ENCODE measurements around the gene SLC45A1.

SLC45A1 gene

GRCh38 chr1:8361198-8361849, 43.4 kb downstream of the SLC45A1 start:
- no peak overlapping the region for H3K27ac ChIP-seq (ENCODE audit: low read length)
- H3K4me3 ChIP-seq (ENCODE audit: low read length), result no peak overlapping the region
- peaks cover 42% of the 10 kb centered on the region for H3K36me3 ChIP-seq (ENCODE audit: control insufficient read depth, insufficient read depth, low read length)
- H3K4me1 ChIP-seq (ENCODE audit: control insufficient read depth, insufficient read depth, low read length), result no peaks in the 10 kb centered on the region; the same call in 1 of the 2 replicates
- H3K27me3 ChIP-seq (ENCODE audit: control insufficient read depth, insufficient read depth, low read length), result no peaks in the 10 kb centered on the region
- H3K9me3 ChIP-seq (ENCODE audit: control insufficient read depth, insufficient read depth, low read length), result no peaks in the 10 kb centered on the region
- DNase-seq (ENCODE audit: low read depth, low spot score), result no peak
- no CpG with 5 or more reads among the region's 21 CpGs for WGBS (ENCODE audit: insufficient coverage, insufficient read length)

DNA sequence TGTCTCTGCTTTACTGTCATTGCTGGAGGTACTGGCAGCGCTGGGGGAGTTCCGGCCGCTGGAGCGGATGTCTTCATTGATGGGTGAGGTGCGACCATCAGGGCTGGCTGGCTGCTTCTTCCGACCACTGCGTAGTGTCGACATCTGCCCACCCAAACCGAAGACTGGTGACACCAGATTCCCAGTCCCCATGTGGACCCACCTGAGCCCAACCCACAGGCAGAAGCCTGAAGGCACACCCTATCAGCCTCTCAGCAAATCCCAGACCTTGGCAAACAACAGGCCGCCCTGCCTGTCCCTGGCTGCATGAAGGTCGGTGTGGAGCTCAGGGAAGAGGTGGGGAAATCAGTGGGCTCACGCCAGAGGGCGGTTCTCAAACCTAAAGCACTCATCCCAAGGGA, 44.8 kb downstream of the SLC45A1 start:
- no peaks in the 10 kb centered on the region for H3K27me3 ChIP-seq (ENCODE audit: control insufficient read depth, insufficient read depth, low read length)
- H3K36me3 ChIP-seq (ENCODE audit: control insufficient read depth, insufficient read depth, low read length), result peaks cover 36% of the 10 kb centered on the region
- no peak overlapping the region for H3K4me3 ChIP-seq (ENCODE audit: low read length)
- no peaks in the 10 kb centered on the region for H3K9me3 ChIP-seq (ENCODE audit: control insufficient read depth, insufficient read depth, low read length)
- H3K4me1 ChIP-seq (ENCODE audit: control insufficient read depth, insufficient read depth, low read length), result no peaks in the 10 kb centered on the region; the same call in 1 of the 2 replicates
- no CpG with 5 or more reads among the region's 13 CpGs for WGBS (ENCODE audit: insufficient coverage, insufficient read length)
- DNase-seq (ENCODE audit: low read depth, low spot score), result no peak
- no peak overlapping the region for H3K27ac ChIP-seq (ENCODE audit: low read length)

GRCh38 chr1:8363186-8363766, 45.4 kb downstream of the SLC45A1 start:
- no peak overlapping the region for H3K27ac ChIP-seq (ENCODE audit: low read length)

GRCh38 chr1:8363767-8364301, 45.9 kb downstream of the SLC45A1 start:
- no peak for DNase-seq (ENCODE audit: low read depth, low spot score)
- no peak overlapping the region for H3K4me3 ChIP-seq (ENCODE audit: low read length)
- WGBS (ENCODE audit: insufficient coverage, insufficient read length), result no CpG with 5 or more reads among the region's 18 CpGs
- no peak overlapping the region for H3K27ac ChIP-seq (ENCODE audit: low read length)
- no peaks in the 10 kb centered on the region; the same call in 1 of the 2 replicates for H3K4me1 ChIP-seq (ENCODE audit: control insufficient read depth, insufficient read depth, low read length)
- H3K27me3 ChIP-seq (ENCODE audit: control insufficient read depth, insufficient read depth, low read length), result no peaks in the 10 kb centered on the region
- peaks cover 26% of the 10 kb centered on the region for H3K36me3 ChIP-seq (ENCODE audit: control insufficient read depth, insufficient read depth, low read length)
- H3K9me3 ChIP-seq (ENCODE audit: control insufficient read depth, insufficient read depth, low read length), result no peaks in the 10 kb centered on the region

More at GRCh38 chr1:8363186-8363766, 45.4 kb downstream of the SLC45A1 start:
- Histone ChIP-seq H3K36me3 (ENCODE audit: control insufficient read depth, insufficient read depth, low read length) (peaks cover 30% of the 10 kb centered on the region), H3K4me1 (ENCODE audit: control insufficient read depth, insufficient read depth, low read length) (no peaks in the 10 kb centered on the region; the same call in 1 of the 2 replicates), H3K27me3 (ENCODE audit: control insufficient read depth, insufficient read depth, low read length) (no peaks in the 10 kb centered on the region), H3K4me3 (ENCODE audit: low read length) (no peak overlapping the region), H3K9me3 (ENCODE audit: control insufficient read depth, insufficient read depth, low read length) (no peaks in the 10 kb centered on the region)
- no peak for DNase-seq (ENCODE audit: low read depth, low spot score)
- WGBS (ENCODE audit: insufficient coverage, insufficient read length), result no CpG with 5 or more reads among the region's 8 CpGs

DNA sequence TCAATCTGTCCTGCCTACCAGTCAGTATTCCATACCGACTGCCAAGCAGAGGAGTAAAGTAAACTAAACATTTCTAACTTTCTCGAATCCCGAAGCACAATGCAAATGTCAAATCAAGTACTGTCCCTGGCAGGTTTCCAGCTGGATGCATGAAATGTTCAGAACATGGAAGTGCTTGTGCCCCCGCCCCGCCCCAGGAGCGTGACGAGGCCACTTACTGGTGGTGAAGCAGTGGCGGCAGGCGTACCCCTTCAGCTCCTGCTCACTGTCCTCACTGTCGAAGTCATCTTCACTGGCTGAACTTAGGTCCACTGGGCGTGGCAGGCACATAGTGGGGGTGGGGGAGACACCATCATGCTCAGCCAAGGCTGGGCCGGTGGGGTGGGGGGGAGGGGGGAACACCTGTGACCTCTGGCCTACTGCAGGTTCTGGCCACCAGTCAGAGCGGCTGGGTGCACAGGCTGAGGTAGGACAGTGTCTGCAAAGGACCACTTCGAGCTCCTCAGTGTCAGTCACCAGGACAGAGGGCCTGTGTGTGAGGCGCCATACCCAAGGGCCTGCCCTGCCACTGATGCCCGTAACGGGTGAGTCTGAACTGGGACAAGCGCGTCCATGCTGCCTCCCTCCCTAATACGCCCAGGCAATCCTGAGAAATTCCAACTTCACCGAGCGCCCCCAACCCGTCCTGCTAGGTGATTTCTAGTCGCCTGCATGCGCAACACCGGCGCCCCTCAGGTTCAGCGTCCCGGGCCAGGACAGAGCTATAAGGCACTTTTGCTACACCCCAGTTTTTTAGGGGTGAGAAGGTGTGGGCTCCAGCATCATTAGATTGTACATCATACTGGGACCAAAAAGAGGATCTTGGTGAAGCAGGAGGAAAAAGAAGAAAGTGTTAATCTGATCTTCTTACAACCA, 46.9 kb downstream of the SLC45A1 start:
- H3K27me3 ChIP-seq (ENCODE audit: control insufficient read depth, insufficient read depth, low read length), result no peaks in the 10 kb centered on the region
- H3K4me3 ChIP-seq (ENCODE audit: low read length), result no peak overlapping the region
- no peak for DNase-seq (ENCODE audit: low read depth, low spot score)
- peaks cover 20% of the 10 kb centered on the region for H3K36me3 ChIP-seq (ENCODE audit: control insufficient read depth, insufficient read depth, low read length)
- WGBS (ENCODE audit: insufficient coverage, insufficient read length), result no CpG with 5 or more reads among the region's 29 CpGs
- H3K4me1 ChIP-seq (ENCODE audit: control insufficient read depth, insufficient read depth, low read length), result no peaks in the 10 kb centered on the region; the same call in 1 of the 2 replicates
- no peaks in the 10 kb centered on the region for H3K9me3 ChIP-seq (ENCODE audit: control insufficient read depth, insufficient read depth, low read length)
- no peak overlapping the region for H3K27ac ChIP-seq (ENCODE audit: low read length)

DNA sequence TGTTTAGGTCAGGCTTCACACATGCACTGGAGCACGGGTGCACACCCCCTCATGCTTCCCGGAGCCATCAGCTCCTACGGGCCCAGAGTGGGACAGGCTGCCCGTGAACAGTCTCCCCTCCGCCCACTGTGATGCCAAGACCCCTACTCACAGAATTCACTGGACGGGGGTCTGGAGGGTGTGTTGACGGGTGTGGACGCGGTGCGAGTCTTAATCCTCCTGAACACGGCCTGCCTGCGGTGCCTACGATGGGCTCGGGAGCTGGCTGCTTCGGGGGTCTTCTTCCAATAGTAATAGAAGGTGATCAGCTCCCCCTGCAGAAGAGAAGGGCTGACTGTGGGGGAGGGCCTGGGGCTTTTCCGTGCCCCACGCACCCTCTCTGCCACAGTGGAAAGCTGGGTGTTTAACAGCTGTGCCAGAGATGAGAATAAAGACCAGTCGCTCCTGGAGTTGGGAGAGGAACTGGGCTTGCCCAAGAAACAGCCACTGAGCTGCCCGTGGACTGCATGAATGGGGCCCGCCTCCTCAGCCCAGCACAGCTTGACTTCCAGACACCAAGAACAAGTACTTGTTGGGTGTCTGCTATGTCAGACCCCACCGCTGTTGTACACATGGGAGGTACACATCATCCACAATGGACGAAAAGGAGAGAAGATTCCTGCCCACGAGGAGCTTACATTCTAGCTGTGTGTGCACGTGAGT, 47.9 kb downstream of the SLC45A1 start:
- no peak overlapping the region for H3K4me3 ChIP-seq (ENCODE audit: low read length)
- H3K27me3 ChIP-seq (ENCODE audit: control insufficient read depth, insufficient read depth, low read length), result no peaks in the 10 kb centered on the region
- H3K36me3 ChIP-seq (ENCODE audit: control insufficient read depth, insufficient read depth, low read length), result peaks cover 18% of the 10 kb centered on the region
- no peaks in the 10 kb centered on the region; the same call in none of the 2 replicates for H3K4me1 ChIP-seq (ENCODE audit: control insufficient read depth, insufficient read depth, low read length)
- no CpG with 5 or more reads among the region's 24 CpGs for WGBS (ENCODE audit: insufficient coverage, insufficient read length)
- H3K27ac ChIP-seq (ENCODE audit: low read length), result no peak overlapping the region
- DNase-seq (ENCODE audit: low read depth, low spot score), result no peak
- no peaks in the 10 kb centered on the region for H3K9me3 ChIP-seq (ENCODE audit: control insufficient read depth, insufficient read depth, low read length)

GRCh38 chr1:8367571-8368194, 49.8 kb downstream of the SLC45A1 start:
- peaks cover 11% of the 10 kb centered on the region for H3K36me3 ChIP-seq (ENCODE audit: control insufficient read depth, insufficient read depth, low read length)
- no CpG with 5 or more reads among the region's 8 CpGs for WGBS (ENCODE audit: insufficient coverage, insufficient read length)
- H3K4me1 ChIP-seq (ENCODE audit: control insufficient read depth, insufficient read depth, low read length), result peaks cover 6% of the 10 kb centered on the region
- H3K4me3 ChIP-seq (ENCODE audit: low read length), result no peak overlapping the region
- no peaks in the 10 kb centered on the region for H3K9me3 ChIP-seq (ENCODE audit: control insufficient read depth, insufficient read depth, low read length)
- no peak for DNase-seq (ENCODE audit: low read depth, low spot score)
- H3K27me3 ChIP-seq (ENCODE audit: control insufficient read depth, insufficient read depth, low read length), result no peaks in the 10 kb centered on the region
- H3K27ac ChIP-seq (ENCODE audit: low read length), result no peak overlapping the region

- no peaks in the 10 kb centered on the region for H3K27me3 ChIP-seq (ENCODE audit: control insufficient read depth, insufficient read depth, low read length)
- no peak overlapping the region for H3K27ac ChIP-seq (ENCODE audit: low read length)
- H3K36me3 ChIP-seq (ENCODE audit: control insufficient read depth, insufficient read depth, low read length), result peaks cover 8% of the 10 kb centered on the region
- DNase-seq (ENCODE audit: low read depth, low spot score), result no peak
- peaks cover 8% of the 10 kb centered on the region for H3K4me1 ChIP-seq (ENCODE audit: control insufficient read depth, insufficient read depth, low read length)
- no peak overlapping the region for H3K4me3 ChIP-seq (ENCODE audit: low read length)
- WGBS (ENCODE audit: insufficient coverage, insufficient read length), result no CpG with 5 or more reads among the region's 5 CpGs
- no peaks in the 10 kb centered on the region for H3K9me3 ChIP-seq (ENCODE audit: control insufficient read depth, insufficient read depth, low read length)
These were observed 51.2 kb downstream of the SLC45A1 start for GRCh38 chr1:8368956-8369639.

GRCh38 chr1:8370046-8370881, 52.4 kb downstream of the SLC45A1 start:
- WGBS (ENCODE audit: insufficient coverage, insufficient read length), result no CpG with 5 or more reads among the region's 14 CpGs
- H3K36me3 ChIP-seq (ENCODE audit: control insufficient read depth, insufficient read depth, low read length), result peaks cover 3% of the 10 kb centered on the region; the same call in 1 of the 2 replicates
- H3K27me3 ChIP-seq (ENCODE audit: control insufficient read depth, insufficient read depth, low read length), result no peaks in the 10 kb centered on the region
- no peaks in the 10 kb centered on the region for H3K9me3 ChIP-seq (ENCODE audit: control insufficient read depth, insufficient read depth, low read length)
- H3K4me1 ChIP-seq (ENCODE audit: control insufficient read depth, insufficient read depth, low read length), result peaks cover 8% of the 10 kb centered on the region
- DNase-seq (ENCODE audit: low read depth, low spot score), result no peak
- no peak overlapping the region for H3K4me3 ChIP-seq (ENCODE audit: low read length)
- no peak overlapping the region for H3K27ac ChIP-seq (ENCODE audit: low read length)

All from iPS DF 6.9 (cell line).